ENCODE data around the gene DDX50. TPM values are rescaled to one million over a fixed set of nuclear protein-coding genes. Genes with fewer than 3 reads are reported as not detected.
A peak's percentile ranks its signal among the peaks of the same experiment; 100 is the strongest.
"Not testable (repeated sequence)": the region's sequence is repeated elsewhere in the genome, so short reads cannot be mapped to it uniquely, and the experiment has no call there.

The DDX50 gene
- total RNA-seq, 2 experiments from 2014 or later: 46.6 to 48.3 TPM

DNA sequence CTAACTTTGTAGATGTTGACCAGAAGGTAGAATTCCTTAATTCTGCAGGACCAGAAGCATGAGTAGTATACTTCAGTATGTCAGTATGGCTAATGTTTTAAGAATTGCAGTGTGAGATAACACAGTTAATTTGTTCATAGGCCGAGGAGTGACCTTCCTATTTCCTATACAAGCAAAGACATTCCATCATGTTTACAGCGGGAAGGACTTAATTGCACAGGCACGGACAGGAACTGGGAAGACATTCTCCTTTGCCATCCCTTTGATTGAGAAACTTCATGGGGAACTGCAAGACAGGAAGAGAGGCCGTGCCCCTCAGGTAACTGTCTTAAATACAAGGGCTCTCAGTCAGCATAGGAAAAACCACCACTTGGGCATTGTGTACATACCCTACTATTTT, 62.0 kb downstream of the DDX50 start:
- H3K27me3 Mint-ChIP-seq: no peaks in the 10 kb centered on the region
- CTCF ChIA-PET: no interaction called here

DNA sequence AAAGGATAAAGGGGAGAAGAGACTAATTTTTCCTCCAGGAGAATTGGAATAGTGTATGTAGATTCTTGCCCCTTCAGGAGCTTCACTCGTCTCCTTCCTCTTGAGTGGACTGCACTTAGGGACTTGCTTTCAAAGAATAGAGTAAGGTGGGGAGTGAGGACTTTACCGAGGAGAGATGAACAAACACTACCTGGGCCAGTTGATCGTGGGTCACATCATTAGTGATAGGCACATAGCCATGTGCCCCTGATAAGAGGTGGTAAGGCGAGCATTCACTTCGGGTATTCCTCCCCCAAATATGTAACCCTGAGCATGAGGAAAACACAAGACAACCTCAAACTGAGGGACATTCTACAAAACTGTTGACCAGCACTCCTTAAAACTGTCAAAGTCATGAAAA, 72.9 kb downstream of the DDX50 start:
- H3K4me1 Mint-ChIP-seq: peaks cover 23% of the 10 kb centered on the region
- DNase-seq (no peak), ATAC-seq (no peak)
- no peaks in the 10 kb centered on the region for H3K9me3 Mint-ChIP-seq (ENCODE audit: low read depth)
- no peaks in the 10 kb centered on the region for H3K27me3 Mint-ChIP-seq
- CTCF ChIA-PET: no interaction called here
- H3K36me3 Mint-ChIP-seq: peaks cover 64% of the 10 kb centered on the region
- no peak overlapping the region for H3K4me3 Mint-ChIP-seq
- H3K27ac Mint-ChIP-seq: no peak overlapping the region

More for the DNA sequence above, 62.0 kb downstream of the DDX50 start:
- DNase-seq: no peak
- peaks cover 34% of the 10 kb centered on the region for H3K4me1 Mint-ChIP-seq
- no peaks in the 10 kb centered on the region for H3K9me3 Mint-ChIP-seq (ENCODE audit: low read depth)
- no peak overlapping the region for H3K27ac Mint-ChIP-seq
- peaks cover 67% of the 10 kb centered on the region for H3K36me3 Mint-ChIP-seq
- no peak for ATAC-seq
- H3K4me3 Mint-ChIP-seq: no peak overlapping the region

DNA sequence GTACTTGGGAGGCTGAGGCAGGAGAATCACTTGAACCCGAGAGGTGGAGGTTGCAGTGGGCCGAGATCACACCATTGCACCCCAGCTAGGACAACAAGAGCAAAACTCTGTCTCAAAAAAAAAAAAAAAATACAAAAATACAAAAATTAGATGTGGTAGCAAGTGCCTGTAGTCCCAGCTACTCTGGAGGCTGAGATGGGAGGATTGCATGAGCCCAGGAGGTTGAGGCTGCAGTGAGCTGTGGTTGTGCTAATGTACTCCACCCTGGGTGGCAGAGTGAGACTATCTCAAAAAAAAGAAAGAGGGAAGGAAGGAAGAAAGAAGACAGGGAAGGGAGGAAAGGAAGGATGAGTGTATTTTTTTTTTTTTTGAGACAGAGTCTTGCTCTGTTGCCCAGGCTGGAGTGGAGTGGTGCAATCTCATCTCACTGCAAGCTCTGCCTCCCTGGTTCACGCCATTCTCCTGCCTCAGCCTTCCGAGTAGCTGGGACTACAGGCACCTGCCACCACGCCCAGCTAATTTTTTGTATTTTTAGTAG, 74.9 kb downstream of the DDX50 start:
- H3K4me1 Mint-ChIP-seq: peaks cover 14% of the 10 kb centered on the region
- H3K4me3 Mint-ChIP-seq; H3K27me3 Mint-ChIP-seq; ATAC-seq; H3K9me3 Mint-ChIP-seq (ENCODE audit: low read depth); DNase-seq; H3K27ac Mint-ChIP-seq: not testable (repeated sequence)
- peaks cover 60% of the 10 kb centered on the region for H3K36me3 Mint-ChIP-seq
- CTCF ChIA-PET: interaction anchor here (0.6 kb wide), 1 partner anchor 82 kb away, joined by 3 read pairs; no protein-coding TSS in a partner anchor

DNA sequence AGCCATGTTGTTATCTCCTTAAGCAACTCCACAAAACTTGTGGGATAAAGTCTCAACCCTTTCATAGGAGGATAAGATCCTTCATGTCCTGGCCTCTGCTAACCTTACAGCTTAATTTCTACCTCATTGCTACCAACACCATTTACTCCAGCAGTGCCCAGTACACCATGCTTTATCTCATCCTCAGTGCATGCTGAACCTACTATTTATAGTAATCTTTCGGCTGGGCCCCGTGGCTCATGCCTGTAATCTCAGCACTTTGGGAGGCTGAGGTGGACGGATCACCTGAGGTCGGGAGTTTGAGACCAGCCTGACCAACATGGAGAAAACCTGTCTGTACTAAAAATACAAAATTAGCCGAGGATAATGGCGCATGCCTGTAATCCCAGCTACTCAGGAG, 78.6 kb downstream of the DDX50 start:
- DNase-seq; ATAC-seq; H3K4me3 Mint-ChIP-seq; H3K27me3 Mint-ChIP-seq; H3K9me3 Mint-ChIP-seq (ENCODE audit: low read depth): not testable (repeated sequence)
- H3K27ac Mint-ChIP-seq: peak overlapping the region; percentile 2
- H3K4me1 Mint-ChIP-seq: peaks cover 14% of the 10 kb centered on the region
- CTCF ChIA-PET: interaction anchor here (1.1 to 1.5 kb wide), 3 partner anchors 10 to 101 kb away, joined by 3 to 9 read pairs (median 5); partner anchors contain the start of gene DDX21
- peaks cover 51% of the 10 kb centered on the region for H3K36me3 Mint-ChIP-seq

DNA sequence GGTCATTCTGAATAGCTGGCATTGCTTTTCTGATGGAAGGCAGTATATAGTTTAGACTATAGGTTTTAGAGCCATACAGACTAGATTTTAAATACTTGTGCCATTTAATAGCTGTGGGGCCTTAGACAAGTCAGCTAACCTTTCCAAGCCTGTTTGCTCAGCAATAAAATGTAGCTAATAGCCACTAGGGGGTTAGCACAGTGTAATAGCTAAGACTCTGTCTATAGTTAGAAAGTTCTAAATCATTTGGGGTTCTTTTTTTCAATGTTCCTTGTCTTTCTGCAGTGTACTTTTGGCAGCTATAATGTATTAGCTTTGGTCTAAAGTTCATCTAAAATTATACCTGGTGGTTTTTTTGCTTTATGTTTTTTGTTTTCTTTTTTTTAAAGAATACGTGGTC, 80.0 kb downstream of the DDX50 start:
- Mint-ChIP-seq H3K4me1 (peaks cover 12% of the 10 kb centered on the region), H3K9me3 (ENCODE audit: low read depth) (no peaks in the 10 kb centered on the region), H3K27ac (no peak overlapping the region), H3K4me3 (no peak overlapping the region), H3K36me3 (peaks cover 47% of the 10 kb centered on the region), H3K27me3 (no peaks in the 10 kb centered on the region)
- CTCF ChIA-PET: interaction anchor here (0.9 to 1.7 kb wide), 3 partner anchors 12 to 20 kb away, joined by 4 to 7 read pairs (median 6); no protein-coding TSS in a partner anchor
- DNase-seq (no peak), ATAC-seq (peak; percentile 65)

DNA sequence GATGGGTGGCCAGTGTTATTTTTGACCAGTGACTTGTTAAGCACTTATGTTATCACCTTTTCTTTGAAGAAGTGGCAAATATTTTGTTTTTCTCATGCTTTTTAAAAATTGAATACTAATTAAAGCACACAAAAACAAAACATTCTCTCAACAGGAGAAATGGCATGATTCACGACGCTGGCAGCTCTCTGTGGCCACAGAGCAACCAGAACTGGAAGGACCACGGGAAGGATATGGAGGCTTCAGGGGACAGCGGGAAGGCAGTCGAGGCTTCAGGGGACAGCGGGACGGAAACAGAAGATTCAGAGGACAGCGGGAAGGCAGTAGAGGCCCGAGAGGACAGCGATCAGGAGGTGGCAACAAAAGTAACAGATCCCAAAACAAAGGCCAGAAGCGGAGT, 81.3 kb downstream of the DDX50 start:
- ATAC-seq: no peak
- Mint-ChIP-seq H3K36me3 (peaks cover 48% of the 10 kb centered on the region), H3K4me3 (no peak overlapping the region), H3K4me1 (peaks cover 15% of the 10 kb centered on the region), H3K9me3 (ENCODE audit: low read depth) (no peaks in the 10 kb centered on the region), H3K27ac (peak overlapping the region; percentile 37), H3K27me3 (no peaks in the 10 kb centered on the region)
- CTCF ChIA-PET: no interaction called here
- DNase-seq: no peak

DNA sequence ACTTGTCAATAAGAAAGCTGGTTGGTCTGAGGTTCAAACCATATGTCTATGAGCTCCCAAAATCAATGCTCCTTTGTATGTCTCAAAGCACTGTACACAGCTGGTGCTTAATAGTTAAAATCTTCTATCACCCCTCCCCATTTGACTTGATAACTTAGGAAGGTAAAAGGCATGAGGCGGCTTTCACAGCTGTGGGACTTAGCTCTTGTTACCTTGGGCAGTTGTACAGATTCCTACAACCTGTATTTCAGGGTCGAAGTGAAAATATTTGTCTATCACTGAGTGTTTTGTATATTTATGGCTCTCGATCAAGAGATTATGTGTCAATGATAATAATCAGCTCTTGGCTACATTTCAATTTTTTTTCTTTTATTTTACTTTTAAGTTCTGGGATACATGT, 86.5 kb downstream of the DDX50 start:
- no peaks in the 10 kb centered on the region for H3K9me3 Mint-ChIP-seq (ENCODE audit: low read depth)
- ATAC-seq: no peak
- CTCF ChIA-PET: interaction anchor here (0.9 to 3.8 kb wide), 6 partner anchors 17 to 138 kb away, joined by 3 to 21 read pairs (median 4); partner anchors contain the start of gene DDX21
- DNase-seq: no peak
- H3K4me1 Mint-ChIP-seq: peaks cover 49% of the 10 kb centered on the region
- peak overlapping the region; percentile 96 for H3K4me3 Mint-ChIP-seq
- peaks cover 28% of the 10 kb centered on the region for H3K36me3 Mint-ChIP-seq
- no peaks in the 10 kb centered on the region for H3K27me3 Mint-ChIP-seq
- H3K27ac Mint-ChIP-seq: peak overlapping the region; percentile 18

DNA sequence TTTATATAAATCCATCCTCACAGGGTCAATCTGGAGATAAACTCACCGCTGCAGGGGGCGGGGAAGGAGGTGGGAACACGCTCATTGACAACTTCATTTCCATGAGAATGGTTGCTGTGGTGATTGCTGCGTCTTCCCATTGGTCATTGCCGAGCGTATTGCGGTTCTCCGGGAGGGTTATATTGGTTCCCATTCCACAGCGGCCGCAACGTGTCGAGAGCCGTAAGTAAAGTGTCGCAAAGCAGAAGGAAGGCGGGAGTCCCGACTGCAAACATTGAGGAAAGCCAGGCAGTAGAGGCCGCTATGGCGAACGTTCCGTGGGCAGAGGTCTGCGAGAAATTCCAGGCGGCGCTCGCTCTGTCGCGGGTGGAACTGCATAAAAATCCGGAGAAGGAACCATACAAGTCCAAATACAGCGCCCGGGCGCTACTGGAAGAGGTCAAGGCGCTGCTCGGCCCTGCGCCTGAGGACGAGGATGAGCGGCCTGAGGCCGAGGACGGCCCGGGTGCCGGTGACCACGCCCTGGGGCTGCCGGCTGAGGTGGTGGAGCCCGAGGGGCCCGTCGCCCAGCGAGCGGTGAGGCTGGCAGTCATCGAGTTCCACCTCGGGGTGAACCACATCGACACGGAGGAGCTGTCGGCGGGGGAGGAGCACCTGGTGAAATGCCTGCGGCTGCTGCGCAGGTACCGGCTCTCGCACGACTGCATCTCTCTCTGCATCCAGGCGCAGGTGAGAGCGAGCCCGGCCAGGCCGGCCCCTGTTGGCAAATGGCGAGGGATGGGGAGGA, 87.6 kb downstream of the DDX50 start, which contains the start of gene KIFBP:
Gene KIFBP (plus strand): TSS at position 274 of the 787 bp plus-strand sequence. CDS start 30 bp downstream, at position 304.
- DNase-seq: peak; percentile 93
- ATAC-seq: peak; percentile 89
- Mint-ChIP-seq H3K9me3 (ENCODE audit: low read depth) (no peaks in the 10 kb centered on the region), H3K36me3 (peaks cover 21% of the 10 kb centered on the region), H3K27ac (peak within 1 kb of the TSS; percentile 90), H3K4me3 (peak within 1 kb of the TSS; percentile 96), H3K4me1 (peaks cover 56% of the 10 kb centered on the region), H3K27me3 (no peaks in the 10 kb centered on the region)
- CTCF ChIA-PET: interaction anchor here (0.9 to 3.8 kb wide), 8 partner anchors 12 to 419 kb away, joined by 3 to 21 read pairs (median 4); partner anchors contain the start of genes DDX21 and SRGN

DNA sequence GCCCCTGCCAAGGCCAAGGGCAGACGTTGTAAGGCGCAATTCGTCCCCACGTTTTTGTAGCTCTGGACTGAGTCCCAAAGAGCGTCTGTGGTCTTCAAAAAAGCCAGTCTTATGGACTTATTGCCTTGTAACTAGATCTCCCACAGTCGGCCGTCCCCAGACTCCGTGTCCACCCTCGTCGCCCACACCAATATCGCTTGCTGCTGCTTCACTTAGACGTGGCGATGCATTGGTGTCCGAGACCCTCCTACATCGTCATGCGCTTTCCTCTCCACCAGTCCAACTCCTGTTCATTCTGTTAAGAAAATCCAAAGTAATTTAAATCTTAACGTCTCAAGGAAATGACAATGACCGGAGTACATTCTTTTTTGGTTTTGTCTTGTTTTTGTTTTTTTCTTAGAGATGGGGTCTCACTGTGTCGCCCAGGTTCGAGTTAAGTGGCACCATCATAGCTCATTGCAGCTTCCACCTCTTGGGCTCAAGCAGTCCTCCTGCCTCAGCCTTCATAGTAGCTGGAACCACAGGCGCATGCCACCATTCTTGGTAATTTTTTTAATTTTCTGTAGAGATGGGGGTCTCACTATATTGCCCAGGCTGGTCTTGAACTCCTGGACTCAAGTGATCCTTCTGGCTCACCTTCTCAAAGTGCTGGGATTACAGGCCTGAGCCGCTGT, 88.3 kb downstream of the DDX50 start:
- DNase-seq: no peak

DNA sequence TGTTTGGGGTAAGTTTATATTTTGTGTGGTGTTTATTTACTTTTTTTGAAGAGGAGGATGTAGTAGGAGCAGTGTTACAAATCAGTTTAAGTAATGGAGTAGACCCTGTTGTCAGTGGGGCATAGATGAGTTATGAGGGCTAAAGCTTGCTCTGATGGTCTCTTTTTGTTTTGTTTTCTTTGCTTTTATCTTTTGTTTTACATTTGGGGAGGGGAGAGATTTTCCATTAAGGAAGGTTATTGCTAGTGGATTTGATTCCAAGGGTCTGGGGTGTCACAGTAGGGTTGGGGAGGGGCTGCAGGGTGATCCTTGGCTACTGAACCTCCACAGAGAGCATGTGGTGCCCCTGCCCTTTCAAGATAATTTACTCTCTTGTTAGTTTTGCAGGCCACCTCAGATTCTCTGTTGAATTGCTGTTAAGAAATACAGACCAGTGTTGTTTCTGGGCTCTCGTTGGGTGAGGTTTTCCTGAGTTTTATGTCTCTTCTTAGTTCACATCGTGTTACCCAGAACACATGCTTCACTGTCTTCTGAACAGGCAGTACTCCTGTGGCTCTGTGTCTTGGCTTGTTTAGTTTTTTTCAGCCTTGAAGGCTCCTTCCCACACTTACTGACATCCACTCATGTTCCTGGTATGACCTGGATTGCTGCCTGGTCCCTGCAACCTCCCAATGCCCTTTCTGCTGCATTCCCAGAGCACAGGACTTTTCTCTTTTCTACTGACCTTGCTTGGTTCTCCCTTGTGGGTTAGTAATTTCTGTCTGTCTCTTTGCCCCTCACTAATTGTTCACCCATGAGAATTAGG, 91.7 kb downstream of the DDX50 start:
- Mint-ChIP-seq H3K36me3 (peaks cover 13% of the 10 kb centered on the region), H3K4me1 (peaks cover 62% of the 10 kb centered on the region), H3K9me3 (ENCODE audit: low read depth) (no peaks in the 10 kb centered on the region), H3K4me3 (no peak overlapping the region), H3K27me3 (no peaks in the 10 kb centered on the region), H3K27ac (no peak overlapping the region)
- CTCF ChIA-PET: interaction anchor here (1.4 to 2.1 kb wide), 2 partner anchors 12 kb away, joined by 8 to 9 read pairs; no protein-coding TSS in a partner anchor
- ATAC-seq: no peak
- no peak for DNase-seq

More for the DNA sequence above, 88.3 kb downstream of the DDX50 start:
- CTCF ChIA-PET: interaction anchor here (0.9 to 3.8 kb wide), 6 partner anchors 11 to 418 kb away, joined by 3 to 21 read pairs (median 4); partner anchors contain the start of genes DDX21 and SRGN
- Mint-ChIP-seq H3K4me1 (peaks cover 56% of the 10 kb centered on the region), H3K27ac (peak overlapping the region; percentile 90), H3K4me3 (peak overlapping the region; percentile 96), H3K9me3 (ENCODE audit: low read depth) (no peaks in the 10 kb centered on the region), H3K36me3 (peaks cover 16% of the 10 kb centered on the region), H3K27me3 (no peaks in the 10 kb centered on the region)
- no peak for ATAC-seq

All from activated CD8-positive, alpha-beta memory T cell treated with anti-CD3 and anti-CD28 coated beads, Interleukin-2, amount 10 ng/mL, durations not matched to agents 7 days and 5 days (primary cell).